HCT116 (cell line): Measurements from ENCODE around the gene HAP1. TPM values are rescaled to one million over a fixed set of nuclear protein-coding genes. Genes with fewer than 3 reads are reported as not detected.

Experiments used
- ATAC-seq: fragments of 200-7000 bp; cut with Tn5 transposase; 2 replicates; pipeline ENCODE4 v1.9.1; 2020; ENCODE audit warnings: mild to moderate bottlenecking, moderate library complexity
- BruUV-seq: library from RNA; stranded (reverse); fragments of 400-500 nt; replicated peaks from 2 replicates; lab custom pipeline; 2021; lab: Mats Ljungman, UMichigan
- CTCF ChIA-PET: fragments of 300-600 bp; sonication (Branson Sonifier 250); formaldehyde crosslinking; loops from one replicate; lab custom pipeline; 2021; ENCODE audit warnings: antibody characterized with exemption; lab: Charles Lee
- POLR2A ChIA-PET: fragments of 300-600, 350-600 bp; sonication (Branson Sonifier 250); formaldehyde crosslinking; loops from one replicate; lab custom pipeline; 2021; ENCODE audit warnings: antibody characterized with exemption; lab: Charles Lee
- RAD21 ChIA-PET, 2 experiments: fragments of 300-600 bp; sonication (Branson Sonifier 250); formaldehyde crosslinking; loops; one replicate each; lab custom pipeline; 2023; ENCODE audit warnings: low total read pairs in 2 of 2; ENCODE audit not compliant: uncharacterized antibody in 2 of 2, unreplicated experiment in 2 of 2, low non-redundant PET in 1 of 2; lab: Charles Lee
- DNase-seq: peaks from one replicate; pipeline ENCODE4 v3.0.0-alpha.2; 2010; ENCODE audit warnings: low read depth, low spot score
- H2AFZ ChIP-seq: fragments of 200-600 bp; shearing (Covaris generic), sonication (generic); 2 replicates; pipeline ENCODE4 v1.6.1; 2017; ENCODE audit warnings: low read depth, mixed run types, mixed read lengths, antibody characterized with exemption, low read length; ENCODE audit not compliant: poor library complexity, severe bottlenecking
- H3K27ac ChIP-seq: 2 replicates; pipeline ENCODE4 v1.5.1; 2012; ENCODE audit warnings: low read depth, low read length
- H3K27me3 ChIP-seq: fragments of 200-600 bp; sonication (generic); 2 replicates; pipeline ENCODE4 v1.6.1; 2016; ENCODE audit warnings: mixed run types, low read length, mixed read lengths; ENCODE audit not compliant: insufficient read depth
- H3K36me3 ChIP-seq, 2 experiments: fragments of 200-500 bp in 1 of 2; fragments of 200-600 bp in 1 of 2; sonication (Bioruptor generic) in 1 of 2; sonication (generic) in 1 of 2; 2 replicates each; pipeline versions ENCODE4 v1.5.1 to v1.6.1; 2014 to 2016; ENCODE audit warnings: low read length in 2 of 2, inconsistent platforms in 1 of 2, mixed read lengths in 1 of 2, mixed run types in 1 of 2; ENCODE audit not compliant: insufficient read depth in 2 of 2, control insufficient read depth in 1 of 2
- H3K4me1 ChIP-seq, 2 experiments: fragments of 200-600 bp in 1 of 2; sonication (generic) in 1 of 2; 2 replicates each; pipeline versions ENCODE4 v1.5.1 to v1.6.1; 2012 to 2017; ENCODE audit warnings: low read length in 2 of 2, inconsistent platforms in 1 of 2, mild to moderate bottlenecking in 1 of 2, mixed read lengths in 1 of 2, mixed run types in 1 of 2, moderate library complexity in 1 of 2; ENCODE audit not compliant: insufficient read depth in 2 of 2, control insufficient read depth in 1 of 2
- H3K4me2 ChIP-seq: fragments of 200-600 bp; sonication (generic); 2 replicates; pipeline ENCODE4 v1.6.1; 2017; ENCODE audit warnings: mixed run types, low read length, mixed read lengths
- H3K4me3 ChIP-seq, 2 experiments: fragments of 200-600 bp in 1 of 2; sonication (generic) in 1 of 2; replicated peaks in 1 of 2; 2 replicates each; pipeline ENCODE4 v1.5.1; 2011 to 2016; ENCODE audit warnings: low read length in 2 of 2, control low read depth in 1 of 2, low read depth in 1 of 2, mild to moderate bottlenecking in 1 of 2, mixed read lengths in 1 of 2, mixed run types in 1 of 2
- H3K79me2 ChIP-seq: fragments of 200-600 bp; sonication (generic); 2 replicates; pipeline ENCODE4 v1.6.1; 2017; ENCODE audit warnings: mild to moderate bottlenecking, mixed run types, low read length, moderate library complexity, mixed read lengths; ENCODE audit not compliant: insufficient read depth
- H3K9ac ChIP-seq: fragments of 200-600 bp; sonication (generic); 2 replicates; pipeline ENCODE4 v1.6.1; 2016; ENCODE audit warnings: low read length, mixed read lengths
- H3K9me2 ChIP-seq: fragments of 200-600 bp; sonication (generic), shearing (Covaris generic); 2 replicates; pipeline ENCODE4 v1.6.1; 2017; ENCODE audit warnings: mixed run types, mild to moderate bottlenecking, moderate library complexity; ENCODE audit not compliant: insufficient read depth
- H3K9me3 ChIP-seq, 2 experiments: fragments of 200-500 bp in 1 of 2; fragments of 200-600 bp in 1 of 2; sonication (Bioruptor generic) in 1 of 2; sonication (generic) in 1 of 2; 2 replicates each; pipeline ENCODE4 v1.6.1; 2014 to 2017; ENCODE audit warnings: low read length in 2 of 2, mixed read lengths in 2 of 2, inconsistent platforms in 1 of 2, low read depth in 1 of 2, mild to moderate bottlenecking in 1 of 2, mixed run types in 1 of 2, moderate library complexity in 1 of 2; ENCODE audit not compliant: control insufficient read depth in 1 of 2, insufficient read depth in 1 of 2
- H4K20me1 ChIP-seq: fragments of 200-600 bp; sonication (generic), shearing (Covaris generic); 2 replicates; pipeline ENCODE4 v1.6.1; 2017; ENCODE audit warnings: mixed run types, mild to moderate bottlenecking, moderate library complexity; ENCODE audit not compliant: insufficient read depth
- CBX3 ChIP-seq: IDR thresholded peaks from 2 replicates; pipeline ENCODE4 v1.6.1; 2012; ENCODE audit warnings: low read depth
- CEBPB ChIP-seq: IDR thresholded peaks from 2 replicates; pipeline ENCODE4 v1.6.1; 2012; ENCODE audit warnings: low read depth
- ELF1 ChIP-seq: IDR thresholded peaks from 2 replicates; pipeline ENCODE4 v1.6.1; 2012; ENCODE audit warnings: low read depth, borderline replicate concordance
- EZH2 ChIP-seq: fragments of 200-600 bp; sonication (generic); IDR thresholded peaks from 2 replicates; pipeline ENCODE4 v1.6.1; 2017; ENCODE audit warnings: antibody characterized with exemption, mixed run types
- FOSL1 ChIP-seq: IDR thresholded peaks from 2 replicates; pipeline ENCODE4 v1.6.1; 2012; ENCODE audit warnings: low read depth
- POLR2A ChIP-seq: IDR thresholded peaks from 2 replicates; pipeline ENCODE4 v1.7.0; 2011; ENCODE audit warnings: borderline replicate concordance; ENCODE audit not compliant: insufficient read depth, insufficient read length; ENCODE audit errors: extremely low read depth
- POLR2AphosphoS5 ChIP-seq: IDR thresholded peaks from 2 replicates; pipeline ENCODE4 v1.6.1; 2011; ENCODE audit warnings: mild to moderate bottlenecking, low read depth, low read length, moderate library complexity
- RAD21 ChIP-seq: IDR thresholded peaks from 2 replicates; pipeline ENCODE4 v1.6.1; 2012; ENCODE audit warnings: low read depth, mild to moderate bottlenecking
- SIN3A ChIP-seq: IDR thresholded peaks from 2 replicates; pipeline ENCODE4 v1.6.1; 2012; ENCODE audit warnings: low read depth
- SP1 ChIP-seq: IDR thresholded peaks from 2 replicates; pipeline ENCODE4 v1.6.1; 2012; ENCODE audit warnings: low read depth
- TCF7L2 ChIP-seq: IDR thresholded peaks from 2 replicates; pipeline ENCODE4 v1.7.0; 2011; ENCODE audit warnings: borderline replicate concordance, inconsistent platforms; ENCODE audit not compliant: insufficient read depth, insufficient read length; ENCODE audit errors: extremely low read depth
- ZFX ChIP-seq: fragments of 450-650 bp; IDR thresholded peaks from 2 replicates; pipeline ENCODE4 v1.6.1; 2017
- intact Hi-C: fragments of 100-400 bp; cut with micrococcal nuclease; formaldehyde crosslinking; loops from 2 replicates; pipeline ENCODE4 v1.10.0; 2022
- total RNA-seq: library from RNA; stranded (reverse); gene quantifications from one replicate; pipeline ENCODE4 v1.2.1, GENCODE V29; 2021; ENCODE audit not compliant: unreplicated experiment
- TF ChIP-seq, protein P1 (sequence below): IDR thresholded peaks from 2 replicates; pipeline ENCODE4 v1.6.1; 2012
- TF ChIP-seq, protein P2 (sequence below), 3 experiments: fragments of 200-600 bp in 1 of 3; sonication (generic) in 1 of 3; IDR thresholded peaks in 2 of 3; conservative IDR thresholded peaks in 1 of 3; 2 replicates each; pipeline ENCODE4 v1.5.1; 2012 to 2017; ENCODE audit warnings: low read depth in 2 of 3, low read length in 2 of 3, antibody characterized with exemption in 1 of 3, borderline replicate concordance in 1 of 3, control low read depth in 1 of 3, mild to moderate bottlenecking in 1 of 3, mixed read lengths in 1 of 3, mixed run types in 1 of 3, moderate library complexity in 1 of 3; ENCODE audit not compliant: insufficient read depth in 1 of 3
- TF ChIP-seq, protein P3 (sequence below): IDR thresholded peaks from 2 replicates; pipeline ENCODE4 v1.6.1; 2011; ENCODE audit warnings: mild to moderate bottlenecking, low read length, moderate library complexity; ENCODE audit not compliant: insufficient replicate concordance; ENCODE audit errors: extremely low read depth
- TF ChIP-seq, protein P4 (sequence below): IDR thresholded peaks from 2 replicates; pipeline ENCODE4 v1.6.1; 2012

The HAP1 gene
- total RNA-seq, 1 experiment from 2014 or later, result 3.4 TPM

DNA sequence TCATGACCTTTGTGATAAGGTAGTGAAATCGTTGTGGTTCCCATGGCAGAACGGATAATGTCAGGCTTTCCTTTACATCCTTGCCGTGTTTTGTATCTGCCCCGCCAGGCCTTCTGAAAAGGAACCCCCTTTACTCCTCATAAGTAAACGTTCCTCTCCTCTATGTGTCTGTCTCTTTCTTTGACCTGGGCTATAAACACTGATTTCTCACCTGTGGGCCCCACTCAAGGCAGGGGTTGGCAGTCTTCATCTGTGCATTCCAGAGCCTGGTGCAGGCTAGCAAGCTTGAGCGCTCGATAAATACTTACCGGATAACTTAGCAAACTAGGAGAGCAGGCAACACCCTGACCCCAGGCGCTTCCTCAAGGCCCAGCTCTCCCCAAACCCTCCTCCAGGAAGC, 7.3 kb upstream of the HAP1 start:
- Histone ChIP-seq H3K27me3 (no peaks in the 10 kb centered on the region), H3K9ac (no peak overlapping the region), H3K4me3 (no peak overlapping the region), H3K27ac (no peak overlapping the region), H3K9me3 (no peaks in the 10 kb centered on the region), H4K20me1 (no peaks in the 10 kb centered on the region), H3K36me3 (no peaks in the 10 kb centered on the region), H3K9me2 (no peaks in the 10 kb centered on the region), H3K79me2 (no peaks in the 10 kb centered on the region), H3K4me2 (no peak overlapping the region), H3K4me1 (peaks cover 21 to 29% of the 10 kb centered on the region in 2 experiments), H2AFZ (no peak overlapping the region)
- ChIA-PET CTCF (no interaction called here), RAD21 (interaction anchor here (0.6 to 1.0 kb wide), 2 partner anchors 59 kb away, joined by 3 read pairs; no protein-coding TSS in a partner anchor), POLR2A (interaction anchor here (1.2 to 2.6 kb wide), 3 partner anchors 9 to 59 kb away, joined by 3 to 8 read pairs (median 4); partner anchors contain the start of gene JUP)
- TF ChIP-seq RAD21 (no peak), ZFX (no peak), CEBPB (no peak), TCF7L2 (no peak), EZH2 (no peak), SIN3A (no peak), POLR2A (no peak)
- BruUV-seq, result no TSS peak
- DNase-seq (no peak), ATAC-seq (no peak)
- intact Hi-C loops, result no loop called here

DNA sequence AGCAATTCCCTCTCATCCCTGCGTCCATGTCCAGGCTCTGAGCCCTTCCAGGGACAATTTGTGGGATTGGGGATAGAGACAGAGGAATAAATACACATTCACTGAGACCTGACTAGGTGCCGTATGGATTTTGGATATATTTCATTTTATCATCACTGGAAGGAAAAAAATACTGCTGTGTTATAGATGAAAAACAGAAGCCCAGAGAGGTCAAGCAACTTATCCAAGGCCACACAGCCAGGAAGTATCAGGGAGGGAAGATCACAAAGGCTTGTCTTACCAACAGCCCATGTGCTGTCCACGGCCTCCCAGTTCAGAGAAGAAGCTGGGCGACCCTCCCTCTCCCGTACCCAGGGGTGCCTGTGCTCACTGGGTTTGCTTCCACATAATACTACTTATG, 6.1 kb upstream of the HAP1 start:
- Histone ChIP-seq H3K36me3 (no peaks in the 10 kb centered on the region), H3K4me3 (no peak overlapping the region), H3K79me2 (no peaks in the 10 kb centered on the region), H4K20me1 (no peaks in the 10 kb centered on the region), H3K4me2 (peak overlapping the region; percentile 65), H3K9me2 (no peaks in the 10 kb centered on the region), H3K9ac (peak overlapping the region; percentile 55; the same call in 1 of the 2 replicates), H3K9me3 (no peaks in the 10 kb centered on the region), H3K27ac (no peak overlapping the region), H3K4me1 (peaks cover 21 to 29% of the 10 kb centered on the region in 2 experiments), H3K27me3 (no peaks in the 10 kb centered on the region), H2AFZ (no peak overlapping the region)
- ChIA-PET POLR2A (interaction anchor here (1.1 to 2.6 kb wide), 2 partner anchors 46 to 61 kb away, joined by 3 to 8 read pairs; partner anchors contain the start of gene JUP), CTCF (interaction anchor here (1.4 kb wide), 1 partner anchor 61 kb away, joined by 4 read pairs; no protein-coding TSS in a partner anchor), RAD21 (interaction anchor here in 1 of 2 experiments (0.9 kb wide), 1 partner anchor 45 kb away, joined by 3 read pairs; no protein-coding TSS in a partner anchor)
- DNase-seq (no peak), ATAC-seq (no peak)
- intact Hi-C loops, result no loop called here
- TF ChIP-seq, protein P1, sequence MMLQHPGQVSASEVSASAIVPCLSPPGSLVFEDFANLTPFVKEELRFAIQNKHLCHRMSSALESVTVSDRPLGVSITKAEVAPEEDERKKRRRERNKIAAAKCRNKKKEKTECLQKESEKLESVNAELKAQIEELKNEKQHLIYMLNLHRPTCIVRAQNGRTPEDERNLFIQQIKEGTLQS, result no peak
- TF ChIP-seq ELF1 (no peak), TCF7L2 (no peak), FOSL1 (no peak), CBX3 (no peak), POLR2AphosphoS5 (no peak), SP1 (no peak), SIN3A (no peak)
- TF ChIP-seq, protein P2, sequence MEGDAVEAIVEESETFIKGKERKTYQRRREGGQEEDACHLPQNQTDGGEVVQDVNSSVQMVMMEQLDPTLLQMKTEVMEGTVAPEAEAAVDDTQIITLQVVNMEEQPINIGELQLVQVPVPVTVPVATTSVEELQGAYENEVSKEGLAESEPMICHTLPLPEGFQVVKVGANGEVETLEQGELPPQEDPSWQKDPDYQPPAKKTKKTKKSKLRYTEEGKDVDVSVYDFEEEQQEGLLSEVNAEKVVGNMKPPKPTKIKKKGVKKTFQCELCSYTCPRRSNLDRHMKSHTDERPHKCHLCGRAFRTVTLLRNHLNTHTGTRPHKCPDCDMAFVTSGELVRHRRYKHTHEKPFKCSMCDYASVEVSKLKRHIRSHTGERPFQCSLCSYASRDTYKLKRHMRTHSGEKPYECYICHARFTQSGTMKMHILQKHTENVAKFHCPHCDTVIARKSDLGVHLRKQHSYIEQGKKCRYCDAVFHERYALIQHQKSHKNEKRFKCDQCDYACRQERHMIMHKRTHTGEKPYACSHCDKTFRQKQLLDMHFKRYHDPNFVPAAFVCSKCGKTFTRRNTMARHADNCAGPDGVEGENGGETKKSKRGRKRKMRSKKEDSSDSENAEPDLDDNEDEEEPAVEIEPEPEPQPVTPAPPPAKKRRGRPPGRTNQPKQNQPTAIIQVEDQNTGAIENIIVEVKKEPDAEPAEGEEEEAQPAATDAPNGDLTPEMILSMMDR (IDR thresholded peaks at IDR 0.05 in 2 of 3, conservative IDR thresholded peaks at IDR 0.05 in 1 of 3; ENCODE audit: borderline replicate concordance in 1 of 3, insufficient read depth in 1 of 3, low read depth in 2 of 3, low read length in 2 of 3), result no peak
- TF ChIP-seq, protein P3, sequence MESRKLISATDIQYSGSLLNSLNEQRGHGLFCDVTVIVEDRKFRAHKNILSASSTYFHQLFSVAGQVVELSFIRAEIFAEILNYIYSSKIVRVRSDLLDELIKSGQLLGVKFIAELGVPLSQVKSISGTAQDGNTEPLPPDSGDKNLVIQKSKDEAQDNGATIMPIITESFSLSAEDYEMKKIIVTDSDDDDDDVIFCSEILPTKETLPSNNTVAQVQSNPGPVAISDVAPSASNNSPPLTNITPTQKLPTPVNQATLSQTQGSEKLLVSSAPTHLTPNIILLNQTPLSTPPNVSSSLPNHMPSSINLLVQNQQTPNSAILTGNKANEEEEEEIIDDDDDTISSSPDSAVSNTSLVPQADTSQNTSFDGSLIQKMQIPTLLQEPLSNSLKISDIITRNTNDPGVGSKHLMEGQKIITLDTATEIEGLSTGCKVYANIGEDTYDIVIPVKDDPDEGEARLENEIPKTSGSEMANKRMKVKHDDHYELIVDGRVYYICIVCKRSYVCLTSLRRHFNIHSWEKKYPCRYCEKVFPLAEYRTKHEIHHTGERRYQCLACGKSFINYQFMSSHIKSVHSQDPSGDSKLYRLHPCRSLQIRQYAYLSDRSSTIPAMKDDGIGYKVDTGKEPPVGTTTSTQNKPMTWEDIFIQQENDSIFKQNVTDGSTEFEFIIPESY, result no peak
- TF ChIP-seq, protein P4, sequence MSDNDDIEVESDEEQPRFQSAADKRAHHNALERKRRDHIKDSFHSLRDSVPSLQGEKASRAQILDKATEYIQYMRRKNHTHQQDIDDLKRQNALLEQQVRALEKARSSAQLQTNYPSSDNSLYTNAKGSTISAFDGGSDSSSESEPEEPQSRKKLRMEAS, result no peak
- no TSS peak for BruUV-seq
